Stimulated activated CD8-positive, alpha-beta memory T cell treated with anti-CD3 and anti-CD28 coated beads, Interleukin-15, amount 100 ng/mL, for 24 hours (primary cell): ENCODE measurements around the gene WT1.

ENCODE experiments used
- DNase-seq: peaks from one replicate; pipeline ENCODE4 v3.0.0-alpha.2; 2020; ENCODE audit warnings: low read depth

The WT1 gene

GRCh38 chr11:32438346-32438865 lies 3.1 kb upstream of the WT1 start:
- no peak for DNase-seq

- no peak for DNase-seq
Observed at GRCh38 chr11:32437495-32438345, 2.4 kb upstream of the WT1 start.

GRCh38 chr11:32436751-32437494 lies 1.6 kb upstream of the WT1 start:
- no peak for DNase-seq

- DNase-seq: no peak
Observed at GRCh38 chr11:32435942-32436750, 807 bp upstream of the WT1 start.

- no peak for DNase-seq
Observed at GRCh38 chr11:32435152-32435480, 223 bp downstream of the WT1 start.

GRCh38 chr11:32434356-32435151 lies 785 bp downstream of the WT1 start:
- DNase-seq: no peak

GRCh38 chr11:32433914-32434355 lies 1.4 kb downstream of the WT1 start:
- no peak for DNase-seq

GRCh38 chr11:32433101-32433913 lies 2.0 kb downstream of the WT1 start:
- DNase-seq: no peak

GRCh38 chr11:32432565-32432964 lies 2.8 kb downstream of the WT1 start:
- no peak for DNase-seq

- DNase-seq: no peak
Observed at GRCh38 chr11:32430568-32431381, 4.6 kb downstream of the WT1 start.

GRCh38 chr11:32429477-32429876 lies 5.9 kb downstream of the WT1 start:
- no peak for DNase-seq

- no peak for DNase-seq
Observed at GRCh38 chr11:32428665-32429303, 6.6 kb downstream of the WT1 start.

- no peak for DNase-seq
Observed at GRCh38 chr11:32427935-32428664, 7.2 kb downstream of the WT1 start.

GRCh38 chr11:32427616-32427934 lies 7.8 kb downstream of the WT1 start:
- DNase-seq: no peak

GRCh38 chr11:32426819-32427615 lies 8.3 kb downstream of the WT1 start:
- no peak for DNase-seq

GRCh38 chr11:32426192-32426591 lies 9.1 kb downstream of the WT1 start:
- no peak for DNase-seq

- DNase-seq: no peak
Observed at GRCh38 chr11:32425761-32426160, 9.6 kb downstream of the WT1 start.

GRCh38 chr11:32422545-32422944 lies 12.8 kb downstream of the WT1 start:
- DNase-seq: no peak
